ENCODE data around the gene RAD23B. TPM values are rescaled to one million over a fixed set of nuclear protein-coding genes. Genes with fewer than 3 reads are reported as not detected.

Gene RAD23B
- total and polyA plus RNA-seq, 8 donors: 19.3 to 86.8 (median 53.9) TPM

DNA sequence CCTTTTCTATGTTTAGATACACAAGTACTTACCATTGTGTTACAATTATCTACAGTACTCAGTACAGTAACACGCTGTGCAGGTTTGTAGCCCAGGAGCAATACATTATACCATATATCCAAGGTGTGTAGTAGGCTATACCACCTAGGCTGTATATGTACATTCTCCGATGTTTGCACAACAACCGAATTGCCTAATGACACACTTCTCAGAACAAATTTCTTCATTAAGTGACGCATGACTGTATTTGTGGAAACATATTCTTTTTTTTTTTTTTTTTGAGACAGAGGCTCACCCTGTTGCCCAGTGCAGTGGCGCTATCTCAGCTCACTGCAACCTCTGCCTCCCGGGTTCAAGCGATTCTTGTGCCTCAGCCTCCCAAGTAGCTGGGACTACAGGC lies 4.0 kb upstream of the RAD23B start:
- H3K4me1 ChIP-seq: peaks cover 0 to 13% (median 8%) of the 10 kb centered on the region in 4 donors
- H3K27me3 ChIP-seq: no peaks in the 10 kb centered on the region
- WGBS, 5 donors: 84 to 98% (median 94%) methylated on average over 7 of the region's 7 CpGs
- intact Hi-C loops (cut with DNase I; ENCODE audit: low total_unique reads): no loop called here
- no peak for TF ChIP-seq EP300 (IDR thresholded peaks at IDR 0.05)
- TF ChIP-seq, protein P1, sequence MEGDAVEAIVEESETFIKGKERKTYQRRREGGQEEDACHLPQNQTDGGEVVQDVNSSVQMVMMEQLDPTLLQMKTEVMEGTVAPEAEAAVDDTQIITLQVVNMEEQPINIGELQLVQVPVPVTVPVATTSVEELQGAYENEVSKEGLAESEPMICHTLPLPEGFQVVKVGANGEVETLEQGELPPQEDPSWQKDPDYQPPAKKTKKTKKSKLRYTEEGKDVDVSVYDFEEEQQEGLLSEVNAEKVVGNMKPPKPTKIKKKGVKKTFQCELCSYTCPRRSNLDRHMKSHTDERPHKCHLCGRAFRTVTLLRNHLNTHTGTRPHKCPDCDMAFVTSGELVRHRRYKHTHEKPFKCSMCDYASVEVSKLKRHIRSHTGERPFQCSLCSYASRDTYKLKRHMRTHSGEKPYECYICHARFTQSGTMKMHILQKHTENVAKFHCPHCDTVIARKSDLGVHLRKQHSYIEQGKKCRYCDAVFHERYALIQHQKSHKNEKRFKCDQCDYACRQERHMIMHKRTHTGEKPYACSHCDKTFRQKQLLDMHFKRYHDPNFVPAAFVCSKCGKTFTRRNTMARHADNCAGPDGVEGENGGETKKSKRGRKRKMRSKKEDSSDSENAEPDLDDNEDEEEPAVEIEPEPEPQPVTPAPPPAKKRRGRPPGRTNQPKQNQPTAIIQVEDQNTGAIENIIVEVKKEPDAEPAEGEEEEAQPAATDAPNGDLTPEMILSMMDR (IDR thresholded peaks at IDR 0.05): no peak
- no peak for TF ChIP-seq POLR2A (IDR thresholded peaks at IDR 0.05)
- no peaks in the 10 kb centered on the region for H3K9me3 ChIP-seq
- no peak overlapping the region for H3K4me3 ChIP-seq
- DNase-seq: no peak
- no peak overlapping the region for H3K27ac ChIP-seq
- H3K36me3 ChIP-seq: no peaks in the 10 kb centered on the region

DNA sequence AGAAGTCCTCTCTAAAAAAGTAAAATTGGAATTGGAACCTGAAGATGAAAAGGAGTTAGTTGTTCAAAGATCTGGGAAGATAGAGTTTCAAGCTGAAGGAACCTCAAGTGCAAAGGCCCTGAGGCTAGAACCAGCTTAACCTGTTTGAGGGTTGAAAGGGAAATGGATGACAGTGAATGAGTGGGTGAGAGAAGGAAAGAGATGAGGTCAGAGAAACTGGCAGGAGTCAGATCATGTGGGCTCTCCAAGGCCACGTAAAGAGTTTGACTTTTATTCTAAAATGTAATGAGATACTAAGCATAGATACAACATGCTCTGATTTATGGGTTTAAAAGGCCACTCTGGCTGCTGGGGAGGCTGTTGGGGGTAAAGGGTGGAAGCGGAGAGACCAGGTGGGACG lies 2.5 kb upstream of the RAD23B start:
- Histone ChIP-seq H3K4me1 (peaks cover under 1 to 26% (median 19%) of the 10 kb centered on the region in 4 donors), H3K9me3 (no peaks in the 10 kb centered on the region), H3K27ac (peak overlapping the region in 1 of 5 donors; percentile 20), H3K4me3 (no peak overlapping the region), H3K36me3 (no peaks in the 10 kb centered on the region), H3K27me3 (no peaks in the 10 kb centered on the region)
- intact Hi-C loops (cut with DNase I; ENCODE audit: low total_unique reads): no loop called here
- TF ChIP-seq POLR2A (IDR thresholded peaks at IDR 0.05) (no peak), POLR2AphosphoS5 (IDR thresholded peaks at IDR 0.05) (no peak), EP300 (IDR thresholded peaks at IDR 0.05) (no peak)
- TF ChIP-seq, protein P1 (IDR thresholded peaks at IDR 0.05): no peak
- DNase-seq: no peak
- WGBS, 5 donors: 86 to 91% (median 91%) methylated on average over 3 of the region's 3 CpGs

DNA sequence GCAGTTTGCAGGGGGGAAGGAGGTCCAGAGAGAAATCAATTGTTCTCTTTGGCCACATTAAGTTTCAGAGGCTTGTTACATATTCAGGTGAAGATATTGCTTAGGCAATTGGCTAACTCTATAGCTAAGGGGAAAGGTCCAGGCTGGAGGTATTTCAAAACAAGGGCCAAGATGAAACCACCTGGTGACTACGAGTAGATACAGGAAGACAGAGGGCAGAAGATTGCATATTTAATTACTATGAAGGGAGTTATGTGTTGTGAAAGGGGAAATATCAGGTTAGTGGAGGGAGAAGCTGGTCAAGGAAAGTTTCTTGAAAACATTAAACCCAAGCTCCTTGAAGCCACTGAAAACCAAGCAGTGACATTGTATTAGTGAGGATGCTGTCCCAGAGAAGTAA lies 1.9 kb upstream of the RAD23B start:
- peak overlapping the region in 1 of 5 donors; percentile 20 for H3K27ac ChIP-seq
- intact Hi-C loops (cut with DNase I; ENCODE audit: low total_unique reads): no loop called here
- no peak for DNase-seq
- no peaks in the 10 kb centered on the region for H3K27me3 ChIP-seq
- peaks cover 7 to 32% (median 26%) of the 10 kb centered on the region in 4 donors for H3K4me1 ChIP-seq
- 65 to 83% (median 71%) methylated on average over 1 of the region's 1 CpG for WGBS, 5 donors
- TF ChIP-seq, protein P1 (IDR thresholded peaks at IDR 0.05): no peak
- TF ChIP-seq POLR2AphosphoS5 (IDR thresholded peaks at IDR 0.05): no peak
- no peak for TF ChIP-seq POLR2A (IDR thresholded peaks at IDR 0.05)
- no peak for TF ChIP-seq EP300 (IDR thresholded peaks at IDR 0.05)
- no peaks in the 10 kb centered on the region for H3K9me3 ChIP-seq
- H3K4me3 ChIP-seq: no peak overlapping the region
- no peaks in the 10 kb centered on the region for H3K36me3 ChIP-seq

DNA sequence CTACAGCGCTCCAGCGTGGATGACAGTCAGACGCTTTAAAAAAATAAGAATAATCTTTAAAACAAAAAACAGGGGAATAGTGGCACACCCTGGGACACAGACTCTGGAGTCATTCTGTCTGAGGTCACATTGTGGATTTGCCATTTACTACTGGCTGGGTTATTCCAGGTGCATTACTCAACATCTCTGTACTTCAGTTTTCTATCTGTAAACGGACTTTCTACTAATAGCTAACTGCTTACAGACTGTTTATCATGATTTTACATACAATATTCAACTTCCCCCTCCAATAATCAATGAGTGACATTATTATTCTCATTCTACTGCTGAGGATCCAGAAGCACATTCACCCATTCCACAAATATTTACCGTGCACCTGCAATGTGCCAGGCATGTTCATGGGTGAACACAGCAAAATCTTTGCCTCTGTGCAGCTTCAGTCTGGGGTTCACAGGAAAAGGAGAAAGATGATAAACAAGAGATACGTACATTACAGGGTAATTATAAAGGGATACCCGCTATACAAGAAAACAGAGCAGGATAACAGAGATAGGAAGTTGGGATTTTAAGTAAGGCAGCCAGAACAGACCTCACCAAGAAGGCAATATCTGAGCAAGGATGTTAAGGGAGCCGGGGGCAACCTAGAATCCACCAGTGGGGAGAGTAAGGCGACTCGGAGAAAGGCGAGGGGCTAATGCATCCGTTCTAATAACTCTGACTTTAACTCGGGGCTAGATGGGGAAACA lies 984 bp upstream of the RAD23B start:
- intact Hi-C loops (cut with DNase I; ENCODE audit: low total_unique reads): no loop called here

More for the DNA sequence above, 984 bp upstream of the RAD23B start:
- Histone ChIP-seq H3K27me3 (no peaks in the 10 kb centered on the region), H3K27ac (peak overlapping the region; percentile 79 to 100 (median 98)), H3K4me3 (peak overlapping the region; percentile 78 to 99 (median 94)), H3K4me1 (peaks cover 16 to 38% (median 32%) of the 10 kb centered on the region in 4 donors), H3K9me3 (no peaks in the 10 kb centered on the region), H3K36me3 (no peaks in the 10 kb centered on the region)
- no peak for DNase-seq
- no peak for TF ChIP-seq POLR2A (IDR thresholded peaks at IDR 0.05)
- no peak for TF ChIP-seq EP300 (IDR thresholded peaks at IDR 0.05)
- no peak for TF ChIP-seq POLR2AphosphoS5 (IDR thresholded peaks at IDR 0.05)
- TF ChIP-seq, protein P1 (IDR thresholded peaks at IDR 0.05): no peak
- 24 to 26% (median 25%) methylated on average over 13 of the region's 13 CpGs for WGBS, 5 donors

Data from stomach (tissue), 9 donors.